ENCODE measurements around the gene AKTIP.
"Not testable (repeated sequence)": the region's sequence is repeated elsewhere in the genome, so short reads cannot be mapped to it uniquely, and the experiment has no call there.

AKTIP gene

GRCh38 chr16:53523126-53523804 is 20.3 kb upstream of the AKTIP start:
- in situ Hi-C loops (cut with HindIII; ENCODE audit: low sequenced_read_pairs): no loop called here

GRCh38 chr16:53519417-53520091 is 16.5 kb upstream of the AKTIP start:
- no peak overlapping the region for H3K4me3 ChIP-seq (ENCODE audit: low read depth, low read length)
- no peak for TF ChIP-seq CTCF (IDR thresholded peaks at IDR 0.05; ENCODE audit: low read depth, low read length)
- no peak for DNase-seq (ENCODE audit: low read depth, low spot score)
- in situ Hi-C loops (cut with HindIII; ENCODE audit: low sequenced_read_pairs): no loop called here

More at GRCh38 chr16:53523126-53523804, 20.3 kb upstream of the AKTIP start:
- TF ChIP-seq CTCF (IDR thresholded peaks at IDR 0.05; ENCODE audit: low read depth, low read length): no peak
- no peak overlapping the region for H3K4me3 ChIP-seq (ENCODE audit: low read depth, low read length)
- no peak for DNase-seq (ENCODE audit: low read depth, low spot score)

- DNase-seq (ENCODE audit: low read depth, low spot score): peak; percentile 23
- TF ChIP-seq CTCF (IDR thresholded peaks at IDR 0.05; ENCODE audit: low read depth, low read length): no peak
- no peak overlapping the region for H3K4me3 ChIP-seq (ENCODE audit: low read depth, low read length)
- in situ Hi-C loops (cut with HindIII; ENCODE audit: low sequenced_read_pairs): no loop called here
These were observed 15.8 kb upstream of the AKTIP start for GRCh38 chr16:53518550-53519416.

GRCh38 chr16:53517851-53518250 is 14.8 kb upstream of the AKTIP start:
- in situ Hi-C loops (cut with HindIII; ENCODE audit: low sequenced_read_pairs): no loop called here
- TF ChIP-seq CTCF (IDR thresholded peaks at IDR 0.05; ENCODE audit: low read depth, low read length): no peak
- DNase-seq (ENCODE audit: low read depth, low spot score): no peak
- no peak overlapping the region for H3K4me3 ChIP-seq (ENCODE audit: low read depth, low read length)

GRCh38 chr16:53515811-53516210 is 12.8 kb upstream of the AKTIP start:
- H3K4me3 ChIP-seq (ENCODE audit: low read depth, low read length): no peak overlapping the region
- TF ChIP-seq CTCF (IDR thresholded peaks at IDR 0.05; ENCODE audit: low read depth, low read length): no peak
- DNase-seq (ENCODE audit: low read depth, low spot score): no peak
- in situ Hi-C loops (cut with HindIII; ENCODE audit: low sequenced_read_pairs): no loop called here

- peak; percentile 28 for DNase-seq (ENCODE audit: low read depth, low spot score)
- no peak for TF ChIP-seq CTCF (IDR thresholded peaks at IDR 0.05; ENCODE audit: low read depth, low read length)
- no peak overlapping the region for H3K4me3 ChIP-seq (ENCODE audit: low read depth, low read length)
- in situ Hi-C loops (cut with HindIII; ENCODE audit: low sequenced_read_pairs): no loop called here
These were observed 12.2 kb upstream of the AKTIP start for GRCh38 chr16:53515259-53515658.

GRCh38 chr16:53512795-53513194 is 9.8 kb upstream of the AKTIP start:
- DNase-seq (ENCODE audit: low read depth, low spot score); H3K4me3 ChIP-seq (ENCODE audit: low read depth, low read length); in situ Hi-C loops (cut with HindIII; ENCODE audit: low sequenced_read_pairs): not testable (repeated sequence)

Measured in astrocyte of the spinal cord (primary cell).